Activated CD4-positive, CD25-positive, alpha-beta regulatory T cell (primary cell): ENCODE measurements around the gene ASTN1.

Experiments used
- DNase-seq, 4 experiments: peaks; one replicate each; lab custom pipeline; 2025; lab: John Stamatoyannopoulos, UW

ASTN1 gene

GRCh38 chr1:176837708-176838107 is 326.8 kb downstream of the ASTN1 start:
- no peak for DNase-seq

- DNase-seq: no peak
Measured at GRCh38 chr1:176831150-176831549, 333.4 kb downstream of the ASTN1 start.

GRCh38 chr1:176829261-176829660 is 335.3 kb downstream of the ASTN1 start:
- DNase-seq: no peak

- DNase-seq: no peak
Measured at GRCh38 chr1:176826265-176826664, 338.2 kb downstream of the ASTN1 start.

GRCh38 chr1:176820391-176821031 is 344.0 kb downstream of the ASTN1 start:
- DNase-seq: no peak

GRCh38 chr1:176816232-176816631 is 348.3 kb downstream of the ASTN1 start:
- no peak for DNase-seq

GRCh38 chr1:176815621-176816020 is 348.9 kb downstream of the ASTN1 start:
- DNase-seq: no peak

GRCh38 chr1:176811511-176812288 is 352.8 kb downstream of the ASTN1 start:
- no peak for DNase-seq

GRCh38 chr1:176809292-176809691 is 355.2 kb downstream of the ASTN1 start:
- no peak for DNase-seq
